A673 (cell line): Measurements from ENCODE around the gene NUP155.

Experiments used
- CTCF ChIP-seq: fragments of 300-800, 200-600 bp; sonication (generic); conservative IDR thresholded peaks from 2 replicates; pipeline ENCODE4 v1.5.1; 2017; ENCODE audit warnings: low read depth, mild to moderate bottlenecking, antibody characterized with exemption, low read length, moderate library complexity, mixed read lengths
- EZH2 ChIP-seq: fragments of 200-600 bp; sonication (generic); IDR thresholded peaks from 2 replicates; pipeline ENCODE4 v1.6.1; 2017; ENCODE audit warnings: borderline replicate concordance, low read depth, mild to moderate bottlenecking, mixed read lengths, antibody characterized with exemption, low read length; ENCODE audit not compliant: poor library complexity, severe bottlenecking

DNA sequence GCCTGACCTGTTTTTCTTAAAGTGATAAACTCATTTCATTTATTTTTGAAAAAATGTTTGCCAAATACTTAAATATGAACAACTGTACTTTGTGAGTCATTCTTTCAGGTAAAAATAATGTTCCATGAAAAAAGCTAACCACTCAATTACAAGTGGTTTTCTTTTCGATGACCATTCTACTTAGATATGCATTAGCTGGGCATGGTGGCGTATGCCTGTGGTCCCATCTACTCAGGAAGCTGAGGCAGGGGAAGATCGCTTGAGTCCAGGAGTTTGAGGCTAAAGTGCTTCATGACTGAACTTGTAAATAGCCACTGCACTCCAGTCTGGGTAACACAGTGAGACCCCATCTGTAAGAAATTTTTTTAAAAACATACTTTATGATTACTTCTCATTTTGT lies 4.2 kb upstream of the NUP155 start:
- no peak for TF ChIP-seq CTCF
- TF ChIP-seq EZH2, result no peak
